Left lung (tissue), 10 donors: ENCODE measurements around the gene RGS17. TPM values are rescaled to one million over a fixed set of nuclear protein-coding genes. Genes with fewer than 3 reads are reported as not detected.

Experiments
- ATAC-seq: fragments of 200-7000 bp; cut with Tn5 transposase; one replicate; pipeline ENCODE4 v1.9.1; 2020; ENCODE audit warnings: moderate library complexity
- DNase-seq, 4 donors: peaks; one replicate each; pipeline ENCODE4 v3.0.0-alpha.2; 2013 to 2020
- H3K27ac ChIP-seq, 2 donors: fragments of 200-600 bp; sonication (generic) in 1 of 2; one replicate each; pipeline versions ENCODE4 v1.5.0 to v1.8.0; 2020 to 2021
- H3K27me3 ChIP-seq, 2 donors: fragments of 200-600 bp; sonication (generic) in 1 of 2; one replicate each; pipeline versions ENCODE4 v1.5.0 to v1.8.0; 2020 to 2021
- H3K36me3 ChIP-seq, 2 donors: fragments of 200-600 bp; sonication (generic) in 1 of 2; one replicate each; pipeline versions ENCODE4 v1.5.0 to v1.8.0; 2020 to 2021
- H3K4me1 ChIP-seq, 2 donors: fragments of 200-600 bp; one replicate each; pipeline ENCODE4 v1.8.0; 2021
- H3K4me3 ChIP-seq, 2 donors: fragments of 200-600 bp; sonication (generic) in 1 of 2; one replicate each; pipeline versions ENCODE4 v1.5.0 to v1.8.0; 2020 to 2021; ENCODE audit warnings: mild to moderate bottlenecking in 1 of 2
- H3K9me3 ChIP-seq, 2 donors: fragments of 200-600 bp; sonication (generic) in 1 of 2; one replicate each; pipeline versions ENCODE4 v1.5.0 to v1.8.0; 2020 to 2021
- intact Hi-C, 2 donors: fragments of 100-400 bp; cut with DNase I; formaldehyde crosslinking; loops; one replicate each; pipeline versions ENCODE4 v1.11.2 to v1.14.2; 2022
- polyA plus RNA-seq, 6 donors: library from polyadenylated mRNA; unstranded; fragments of 120-200 nt; gene quantifications; one replicate each; pipeline ENCODE4 v1.2.1, GENCODE V29; 2013; ENCODE audit not compliant: insufficient read length in 6 of 6
- total RNA-seq, 2 donors: library from RNA; stranded (reverse); fragmentation: NEBNext Ultra II Directional; extraction: Animal tissue kit (Norgen Biotek cat#: 25700); gene quantifications; one replicate each; pipeline ENCODE4 v1.2.1, GENCODE V29; 2021
- TF ChIP-seq, protein P1 (sequence below), 2 donors: fragments of 200-600 bp; sonication (generic) in 1 of 2; IDR thresholded peaks; one replicate each; pipeline versions ENCODE4 v1.5.0 to v1.8.0; 2021; ENCODE audit warnings: antibody characterized with exemption in 2 of 2
- donor health status: DM: no; HTN: yes; CAD: no.
- donor health status: DM: no; HTN: no; CAD: no.

RGS17 gene
- total and polyA plus RNA-seq, 8 donors, result 0.15 to 2.7 (median 2.3) TPM

DNA sequence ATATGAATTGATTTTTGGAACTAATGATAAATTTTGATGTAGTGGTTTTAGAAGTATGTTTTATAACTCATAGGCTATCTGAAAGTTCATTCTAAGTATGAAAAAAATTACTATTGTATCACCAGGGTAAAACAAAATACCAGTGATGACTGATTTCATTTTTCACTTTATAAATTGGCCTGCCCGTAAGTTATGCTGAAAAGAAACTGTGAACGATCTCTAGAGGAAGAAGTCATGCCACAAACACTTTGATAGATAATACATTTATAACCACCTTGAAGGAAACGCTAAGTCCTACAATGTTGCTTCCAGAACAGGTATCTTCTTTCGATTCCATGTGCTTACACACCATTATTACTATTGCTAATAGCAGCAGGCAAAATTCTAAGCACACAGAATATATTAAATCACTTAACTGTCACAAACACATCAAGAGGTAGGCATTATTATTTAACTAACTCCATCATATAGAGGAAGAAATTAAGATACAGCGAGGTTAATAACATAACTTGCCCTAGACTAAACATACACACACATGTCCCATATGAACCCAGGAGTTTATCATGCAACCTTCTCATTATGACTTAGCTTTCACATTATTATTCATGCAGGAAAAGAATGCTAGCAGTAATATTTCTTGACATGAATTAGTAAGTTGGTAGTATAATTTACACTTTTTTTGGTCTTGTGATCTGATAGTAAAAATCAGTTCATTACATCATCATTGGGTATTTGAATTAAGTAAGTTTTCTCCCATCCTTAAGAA, 44.7 kb downstream of the RGS17 start:
- H3K27me3 ChIP-seq, result no peaks in the 10 kb centered on the region
- H3K4me1 ChIP-seq, result no peaks in the 10 kb centered on the region
- no peaks in the 10 kb centered on the region for H3K36me3 ChIP-seq
- no peak overlapping the region for H3K27ac ChIP-seq
- no peak overlapping the region for H3K4me3 ChIP-seq
- no peak for ATAC-seq
- TF ChIP-seq, protein P1, sequence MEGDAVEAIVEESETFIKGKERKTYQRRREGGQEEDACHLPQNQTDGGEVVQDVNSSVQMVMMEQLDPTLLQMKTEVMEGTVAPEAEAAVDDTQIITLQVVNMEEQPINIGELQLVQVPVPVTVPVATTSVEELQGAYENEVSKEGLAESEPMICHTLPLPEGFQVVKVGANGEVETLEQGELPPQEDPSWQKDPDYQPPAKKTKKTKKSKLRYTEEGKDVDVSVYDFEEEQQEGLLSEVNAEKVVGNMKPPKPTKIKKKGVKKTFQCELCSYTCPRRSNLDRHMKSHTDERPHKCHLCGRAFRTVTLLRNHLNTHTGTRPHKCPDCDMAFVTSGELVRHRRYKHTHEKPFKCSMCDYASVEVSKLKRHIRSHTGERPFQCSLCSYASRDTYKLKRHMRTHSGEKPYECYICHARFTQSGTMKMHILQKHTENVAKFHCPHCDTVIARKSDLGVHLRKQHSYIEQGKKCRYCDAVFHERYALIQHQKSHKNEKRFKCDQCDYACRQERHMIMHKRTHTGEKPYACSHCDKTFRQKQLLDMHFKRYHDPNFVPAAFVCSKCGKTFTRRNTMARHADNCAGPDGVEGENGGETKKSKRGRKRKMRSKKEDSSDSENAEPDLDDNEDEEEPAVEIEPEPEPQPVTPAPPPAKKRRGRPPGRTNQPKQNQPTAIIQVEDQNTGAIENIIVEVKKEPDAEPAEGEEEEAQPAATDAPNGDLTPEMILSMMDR (IDR thresholded peaks at IDR 0.05), result no peak
- intact Hi-C loops, result no loop called here
- H3K9me3 ChIP-seq, result no peaks in the 10 kb centered on the region
- no peak for DNase-seq

DNA sequence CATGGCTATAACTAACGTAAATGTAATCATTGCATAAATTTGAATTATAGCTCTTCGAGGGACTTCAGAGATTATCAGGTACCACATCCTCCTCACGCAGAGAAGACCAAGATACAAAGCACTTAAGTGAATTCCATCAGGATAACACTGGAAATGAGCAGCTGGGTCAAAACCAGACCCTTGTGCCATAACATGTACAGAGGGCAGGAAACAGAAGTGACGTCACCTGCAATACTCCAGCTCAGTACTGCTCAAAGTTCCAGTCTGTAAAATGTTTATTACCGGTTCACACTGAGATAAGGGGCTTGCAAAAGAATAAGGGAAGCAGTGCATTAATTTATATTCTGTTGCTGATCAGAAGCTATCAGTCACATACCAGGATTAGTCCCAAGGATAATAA, 45.8 kb downstream of the RGS17 start:
- intact Hi-C loops, result no loop called here
- Histone ChIP-seq H3K27me3 (no peaks in the 10 kb centered on the region), H3K9me3 (no peaks in the 10 kb centered on the region), H3K27ac (no peak overlapping the region), H3K4me1 (no peaks in the 10 kb centered on the region), H3K36me3 (no peaks in the 10 kb centered on the region), H3K4me3 (no peak overlapping the region)
- ATAC-seq (no peak), DNase-seq (no peak)
- TF ChIP-seq, protein P1 (IDR thresholded peaks at IDR 0.05), result no peak

DNA sequence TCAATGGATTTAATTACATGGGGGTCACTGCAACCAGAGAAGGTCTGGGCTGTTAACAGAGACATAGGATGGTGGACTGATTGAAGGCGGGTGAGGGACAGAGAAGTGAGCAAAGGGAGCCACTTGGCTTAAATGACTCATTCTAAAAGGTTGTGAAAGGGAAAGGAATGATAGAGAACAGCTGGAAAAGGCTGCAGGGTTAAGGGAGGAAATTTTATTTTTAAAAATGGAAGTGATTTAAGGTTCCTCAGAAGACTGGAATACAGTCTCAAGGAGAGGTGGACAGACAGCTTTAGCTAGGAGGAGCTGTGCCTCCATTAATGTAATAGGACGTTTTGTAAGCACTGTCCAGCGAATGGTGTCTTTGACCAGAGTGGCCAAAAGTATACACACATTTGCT, 46.7 kb downstream of the RGS17 start:
- no peak for DNase-seq
- ATAC-seq, result no peak
- Histone ChIP-seq H3K9me3 (no peaks in the 10 kb centered on the region), H3K4me3 (no peak overlapping the region), H3K27me3 (no peaks in the 10 kb centered on the region), H3K4me1 (no peaks in the 10 kb centered on the region), H3K27ac (no peak overlapping the region), H3K36me3 (no peaks in the 10 kb centered on the region)
- intact Hi-C loops, result no loop called here
- TF ChIP-seq, protein P1 (IDR thresholded peaks at IDR 0.05), result no peak

DNA sequence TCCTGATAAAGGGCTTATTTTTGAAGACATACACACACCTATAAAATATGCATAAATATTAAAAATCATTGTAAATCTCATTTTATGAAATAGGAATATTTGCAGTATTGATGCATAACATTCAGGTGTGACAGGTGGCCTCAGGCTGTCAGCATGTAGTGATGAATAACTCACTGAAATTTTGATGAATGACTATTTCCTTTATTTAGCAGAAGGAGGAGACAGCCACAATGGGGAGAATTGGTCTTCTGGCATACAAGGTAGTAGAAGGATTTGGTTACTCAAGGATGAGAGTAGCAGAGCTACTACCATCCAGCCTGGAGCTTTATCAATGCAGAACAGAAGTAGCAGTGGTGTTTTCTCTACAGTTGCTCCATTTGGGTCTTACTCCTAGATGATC, 47.2 kb downstream of the RGS17 start:
- Histone ChIP-seq H3K4me1 (no peaks in the 10 kb centered on the region), H3K36me3 (no peaks in the 10 kb centered on the region), H3K27me3 (no peaks in the 10 kb centered on the region), H3K4me3 (no peak overlapping the region), H3K9me3 (no peaks in the 10 kb centered on the region), H3K27ac (no peak overlapping the region)
- intact Hi-C loops, result no loop called here
- ATAC-seq, result no peak
- TF ChIP-seq, protein P1 (IDR thresholded peaks at IDR 0.05), result no peak
- DNase-seq, result no peak

DNA sequence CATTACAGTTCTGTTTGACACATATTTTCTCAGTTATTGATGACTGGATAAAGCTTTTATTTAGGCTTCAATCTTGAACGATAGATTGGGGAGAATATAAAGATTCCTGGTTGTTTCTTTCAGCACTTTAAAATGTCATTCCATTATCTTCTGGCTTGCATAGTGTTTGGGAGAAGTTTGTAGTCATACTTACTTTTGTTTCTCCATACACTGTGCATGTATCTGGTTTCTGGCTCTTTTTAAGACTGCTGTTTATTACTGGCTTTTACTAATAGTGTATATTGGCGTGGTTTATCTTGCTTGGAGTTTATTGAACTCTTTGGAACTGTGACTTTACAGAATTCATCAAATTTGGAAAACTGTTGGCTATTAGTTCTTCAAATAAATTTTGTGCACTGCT, 49.2 kb downstream of the RGS17 start:
- no peak for ATAC-seq
- Histone ChIP-seq H3K27me3 (no peaks in the 10 kb centered on the region), H3K4me1 (no peaks in the 10 kb centered on the region), H3K36me3 (no peaks in the 10 kb centered on the region), H3K4me3 (no peak overlapping the region), H3K27ac (no peak overlapping the region), H3K9me3 (no peaks in the 10 kb centered on the region)
- TF ChIP-seq, protein P1 (IDR thresholded peaks at IDR 0.05), result no peak
- DNase-seq, result no peak
- intact Hi-C loops, result no loop called here
